GM12873 (cell line): ENCODE data around the gene KCNJ12.

Experiments used
- CTCF ChIP-seq: IDR thresholded peaks from 2 replicates; pipeline ENCODE4 v1.5.1; 2012; ENCODE audit warnings: low read depth, mild to moderate bottlenecking, moderate library complexity, low read length, control low read depth; ENCODE audit not compliant: insufficient read depth; ENCODE audit errors: missing control alignments

The KCNJ12 gene

DNA sequence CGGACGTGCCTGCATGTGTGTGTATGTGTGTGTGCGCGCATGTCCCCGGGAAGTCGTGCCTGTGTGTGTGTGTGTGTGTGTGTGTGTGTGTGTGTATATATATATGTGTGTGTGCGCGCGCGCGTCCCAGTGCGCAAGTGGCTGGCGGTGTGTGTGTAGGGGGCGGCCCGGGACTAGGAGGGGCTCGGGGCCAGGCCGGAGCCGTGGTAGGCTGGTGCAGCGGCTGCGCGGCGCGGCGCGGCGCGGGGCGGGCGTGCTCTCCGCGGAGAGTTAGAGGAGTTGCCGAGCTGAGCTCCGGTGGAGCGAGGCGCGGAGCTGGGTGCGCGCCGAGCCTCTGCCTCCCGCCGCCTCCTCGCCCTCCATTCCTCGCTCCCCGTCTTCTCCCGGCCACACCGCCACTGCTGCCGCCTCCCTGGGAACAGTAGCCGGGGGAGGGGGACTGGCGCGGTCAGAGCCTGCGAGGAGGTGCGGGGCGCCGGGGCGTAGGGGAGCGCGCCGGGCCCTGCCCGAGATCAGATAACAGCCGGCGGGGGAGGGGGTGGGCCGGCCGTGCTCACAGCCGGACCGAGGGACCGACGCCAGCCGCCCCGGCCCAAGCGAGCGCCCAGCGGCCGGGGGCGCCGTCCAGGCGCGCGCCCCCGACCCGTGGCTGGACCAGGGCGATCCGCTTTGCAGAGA, at the start of gene KCNJ12:
TSS of gene KCNJ12 (plus strand) at position 277 of the 678 bp plus-strand sequence. CDS start 38,986 bp downstream, outside the sequence.
- no peak for TF ChIP-seq CTCF

DNA sequence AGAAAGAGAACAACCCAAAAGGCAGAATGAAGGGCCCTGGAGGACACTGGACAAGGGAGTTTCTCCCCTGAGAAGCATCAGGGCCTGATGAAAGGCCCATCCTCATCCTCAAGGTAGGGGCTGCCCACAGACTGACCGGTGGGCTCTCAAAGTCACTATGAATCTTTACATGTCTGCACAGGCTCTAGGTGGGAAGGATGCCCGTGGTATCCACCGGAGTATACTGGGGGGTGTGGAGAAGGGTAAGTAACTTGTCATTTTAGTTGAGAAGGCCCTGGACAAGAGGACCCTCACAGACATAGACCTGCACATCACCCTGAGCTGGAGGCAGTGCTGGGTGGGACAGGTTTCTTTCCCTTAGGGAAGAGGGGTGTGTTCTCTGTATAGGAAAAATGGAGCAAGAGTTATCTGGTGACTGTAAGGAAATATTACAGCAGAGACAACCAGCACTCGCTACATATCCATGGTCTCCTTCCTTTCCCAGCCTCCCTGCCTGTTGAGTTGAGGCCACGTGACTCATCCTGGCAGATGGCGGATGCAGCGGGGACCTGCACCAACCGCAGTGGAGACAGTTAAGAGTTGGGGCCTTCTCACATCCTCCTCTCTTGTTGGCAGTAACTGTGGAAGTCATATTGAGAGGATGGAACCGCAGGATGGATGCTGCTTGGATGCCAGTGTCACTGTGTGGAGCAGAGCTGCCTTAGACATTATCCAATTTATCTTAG, 45.6 kb upstream of the KCNJ12 start:
- TF ChIP-seq CTCF: no peak

GRCh38 chr17:21339011-21339410, 37.1 kb upstream of the KCNJ12 start:
- TF ChIP-seq CTCF: no peak

DNA sequence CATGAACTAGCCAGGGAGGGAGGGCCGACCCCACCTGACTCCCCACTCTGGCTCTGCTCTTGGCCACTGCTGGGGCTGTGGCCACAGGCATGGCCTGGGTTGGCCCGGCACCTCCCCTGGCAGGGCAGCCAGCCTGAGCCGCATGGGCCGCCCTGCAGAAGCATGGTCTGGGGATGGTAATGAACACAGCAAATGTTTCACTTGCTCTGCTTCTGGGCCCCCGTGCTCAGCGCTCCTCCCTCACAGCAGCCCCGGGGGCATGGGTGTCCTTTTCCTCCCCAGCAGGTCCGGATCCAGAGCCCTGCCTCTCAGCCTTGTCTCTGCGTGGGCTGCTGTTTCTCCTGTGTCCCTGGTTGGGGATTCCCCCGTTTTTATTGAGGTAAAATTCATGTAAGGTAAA, 30.9 kb upstream of the KCNJ12 start:
- TF ChIP-seq CTCF: no peak

DNA sequence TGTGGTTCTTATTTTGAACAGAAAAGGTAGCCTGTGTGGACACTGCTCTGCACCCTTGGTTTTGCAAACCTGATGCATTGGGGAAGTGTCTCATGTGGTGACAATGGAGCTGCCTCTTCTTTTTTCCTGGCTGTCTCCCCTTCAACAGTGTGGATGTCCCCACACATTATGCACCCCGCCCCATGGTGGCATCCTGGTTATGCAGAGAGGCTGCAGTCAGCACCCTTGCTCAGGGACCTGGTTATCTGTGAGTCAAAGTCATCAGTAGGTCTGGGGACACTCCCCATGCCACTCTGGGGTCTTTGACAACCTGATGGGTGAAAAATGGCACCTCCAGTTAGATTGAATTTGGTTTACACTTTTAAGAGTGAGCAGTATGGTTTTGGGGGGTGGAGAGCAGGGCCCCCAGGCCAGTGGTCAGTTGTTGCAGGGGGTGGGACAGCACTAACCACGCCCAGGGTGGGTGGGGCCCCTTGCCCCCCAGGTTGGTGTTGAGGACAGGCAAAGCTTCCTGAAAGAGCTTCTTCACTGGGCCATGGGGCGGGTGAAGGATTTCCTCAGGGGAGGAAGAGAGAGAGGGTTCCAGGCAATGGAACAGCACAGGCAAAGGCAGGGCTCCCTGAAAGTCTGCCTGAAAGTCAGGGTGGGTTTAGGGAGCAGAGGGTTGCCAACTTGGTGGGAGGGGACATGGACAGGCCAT, 24.6 kb upstream of the KCNJ12 start:
- no peak for TF ChIP-seq CTCF

DNA sequence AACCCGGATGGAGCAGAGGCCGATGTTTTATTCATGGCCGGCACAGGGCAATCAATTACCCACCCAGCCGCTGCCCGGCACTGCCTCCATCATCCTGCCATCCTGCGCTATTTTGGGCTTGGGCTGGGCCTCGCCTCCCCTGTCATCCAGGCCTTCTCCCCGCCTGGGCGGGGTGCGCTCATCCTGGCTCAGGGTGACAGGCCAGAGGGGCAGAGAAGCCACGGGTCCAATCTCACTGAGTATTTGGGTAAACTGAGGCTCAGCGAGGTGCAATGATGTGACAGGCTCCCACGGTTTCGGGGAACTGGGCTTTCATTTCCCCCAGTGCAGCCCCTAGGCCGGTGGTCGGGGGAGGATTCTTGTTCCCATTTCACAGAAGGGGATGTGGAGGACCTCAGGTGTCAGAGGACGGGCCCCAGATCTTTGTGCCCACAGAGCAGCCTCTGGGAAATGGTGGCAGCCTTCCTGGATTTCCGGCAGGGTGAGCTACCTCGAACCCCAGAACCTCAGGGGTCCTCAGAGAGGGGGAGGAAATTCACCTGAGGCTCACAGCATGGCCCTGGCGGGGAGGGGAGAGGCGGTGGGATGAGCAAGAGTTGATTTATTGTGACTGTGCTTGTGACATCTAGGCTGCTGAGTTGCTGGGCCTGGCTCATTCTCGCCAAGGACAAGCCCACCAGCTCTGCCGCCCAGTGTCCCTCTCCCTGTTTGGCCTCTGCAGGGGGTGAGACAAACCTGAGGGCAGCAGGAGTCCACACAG, 23.8 kb upstream of the KCNJ12 start:
- TF ChIP-seq CTCF: no peak

- no peak for TF ChIP-seq CTCF
These were observed 23.2 kb upstream of the KCNJ12 start for GRCh38 chr17:21352981-21353265.
